Sigmoid colon (tissue), 7 donors: ENCODE results near the gene AVEN. TPM values are rescaled to one million over a fixed set of nuclear protein-coding genes. Genes with fewer than 3 reads are reported as not detected.

Experiments used
- DNase-seq: peaks from one replicate; pipeline ENCODE4 v3.0.0-alpha.2; 2019
- H3K27ac ChIP-seq, 4 donors: fragments of 200-600 bp; sonication (generic); one replicate each; pipeline ENCODE4 v1.5.1; 2016 to 2019; ENCODE audit warnings: mild to moderate bottlenecking in 1 of 4
- H3K27me3 ChIP-seq, 3 donors: fragments of 200-600 bp; sonication (generic); one replicate each; pipeline ENCODE4 v1.5.1; 2019; ENCODE audit warnings: mild to moderate bottlenecking in 1 of 3
- H3K36me3 ChIP-seq, 4 donors: fragments of 200-600 bp; sonication (generic); one replicate each; pipeline ENCODE4 v1.5.1; 2016 to 2019
- H3K4me1 ChIP-seq, 4 donors: fragments of 200-600 bp; sonication (generic); one replicate each; pipeline ENCODE4 v1.5.1; 2017 to 2019
- H3K4me3 ChIP-seq, 4 donors: fragments of 200-600 bp; sonication (generic); one replicate each; pipeline ENCODE4 v1.5.1; 2017 to 2019; ENCODE audit warnings: mild to moderate bottlenecking in 2 of 4, moderate library complexity in 1 of 4
- H3K9me3 ChIP-seq, 4 donors: fragments of 200-600 bp in 3 of 4; sonication (generic) in 3 of 4; one replicate each; pipeline versions ENCODE4 v1.5.1 to v1.6.1; 2013 to 2019
- EP300 ChIP-seq, 4 donors: sonication (generic); formaldehyde crosslinking; IDR thresholded peaks; one replicate each; pipeline ENCODE4 v1.6.1; 2017; ENCODE audit warnings: antibody characterized with exemption in 4 of 4
- POLR2A ChIP-seq, 2 donors: fragments of 450-650 bp; IDR thresholded peaks; one replicate each; pipeline ENCODE4 v1.6.1; 2016; ENCODE audit warnings: antibody characterized with exemption in 2 of 2, mild to moderate bottlenecking in 2 of 2, moderate library complexity in 2 of 2
- POLR2AphosphoS5 ChIP-seq, 4 donors: sonication (generic); formaldehyde crosslinking; IDR thresholded peaks; one replicate each; pipeline ENCODE4 v1.6.1; 2017; ENCODE audit warnings: antibody characterized with exemption in 4 of 4
- WGBS, 2 donors: extraction: QIAGEN DNeasy Blood & Tissue Kit; methylation state at CpG; one replicate each; pipeline ENCODE4 v1.1.7; 2013; 5-methylcytosine and 5-hydroxymethylcytosine counted together
- intact Hi-C: fragments of 100-400 bp; cut with DNase I; formaldehyde crosslinking; loops from one replicate; pipeline ENCODE4 v1.15.1; 2023
- polyA plus RNA-seq, 3 donors: library from polyadenylated mRNA; stranded (reverse); fragments of 200-250 nt; gene quantifications; one replicate each; pipeline ENCODE4 v1.2.3, GENCODE V29; 2013
- total RNA-seq, 4 donors: library from RNA; depleted of rRNA; stranded (reverse); fragments of >200 nt; gene quantifications; one replicate each; pipeline ENCODE4 v1.1.0, GENCODE V29; 2016
- TF ChIP-seq, protein P1 (sequence below), 4 experiments: fragments of 450-650 bp in 3 of 4; fragments of 200-600 bp in 1 of 4; IDR thresholded peaks; one replicate each; pipeline ENCODE4 v1.5.1; 2016 to 2019; ENCODE audit warnings: antibody characterized with exemption in 4 of 4, mild to moderate bottlenecking in 3 of 4, moderate library complexity in 2 of 4
- donor health status: healthy with polysubstance abuse.
- donor health status: Bipolar disorder and iron deficiency.
- donor health status: healthy.

AVEN gene
- total and polyA plus RNA-seq, 7 donors, result 9.2 to 23.3 (median 15.0) TPM

DNA sequence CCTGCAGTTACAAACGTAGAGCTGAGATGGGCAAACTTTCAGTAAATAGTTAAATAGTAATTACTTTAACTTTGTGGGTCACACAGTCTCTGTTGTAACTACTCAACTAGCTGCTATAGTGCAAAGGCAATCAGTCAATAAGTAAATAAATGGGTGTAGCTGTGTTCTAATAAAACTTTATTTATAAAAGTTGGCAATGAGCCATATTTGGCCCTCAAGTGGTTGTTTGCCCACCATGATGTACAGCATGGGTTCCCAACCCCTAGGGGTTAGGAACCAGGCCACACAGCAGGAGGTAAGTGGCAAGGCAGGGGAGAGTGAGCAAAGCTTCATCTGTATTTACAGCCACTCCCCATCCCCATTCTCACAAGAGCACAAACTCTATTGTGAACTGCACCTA lies 115.6 kb downstream of the AVEN start:
- intact Hi-C loops, result no loop called here
- no peak for DNase-seq
- H3K36me3 ChIP-seq, result no peaks in the 10 kb centered on the region
- no peaks in the 10 kb centered on the region for H3K27me3 ChIP-seq
- TF ChIP-seq POLR2AphosphoS5 (IDR thresholded peaks at IDR 0.05), result no peak
- TF ChIP-seq POLR2A (IDR thresholded peaks at IDR 0.05), result no peak
- no peak for TF ChIP-seq EP300 (IDR thresholded peaks at IDR 0.05)
- TF ChIP-seq, protein P1, sequence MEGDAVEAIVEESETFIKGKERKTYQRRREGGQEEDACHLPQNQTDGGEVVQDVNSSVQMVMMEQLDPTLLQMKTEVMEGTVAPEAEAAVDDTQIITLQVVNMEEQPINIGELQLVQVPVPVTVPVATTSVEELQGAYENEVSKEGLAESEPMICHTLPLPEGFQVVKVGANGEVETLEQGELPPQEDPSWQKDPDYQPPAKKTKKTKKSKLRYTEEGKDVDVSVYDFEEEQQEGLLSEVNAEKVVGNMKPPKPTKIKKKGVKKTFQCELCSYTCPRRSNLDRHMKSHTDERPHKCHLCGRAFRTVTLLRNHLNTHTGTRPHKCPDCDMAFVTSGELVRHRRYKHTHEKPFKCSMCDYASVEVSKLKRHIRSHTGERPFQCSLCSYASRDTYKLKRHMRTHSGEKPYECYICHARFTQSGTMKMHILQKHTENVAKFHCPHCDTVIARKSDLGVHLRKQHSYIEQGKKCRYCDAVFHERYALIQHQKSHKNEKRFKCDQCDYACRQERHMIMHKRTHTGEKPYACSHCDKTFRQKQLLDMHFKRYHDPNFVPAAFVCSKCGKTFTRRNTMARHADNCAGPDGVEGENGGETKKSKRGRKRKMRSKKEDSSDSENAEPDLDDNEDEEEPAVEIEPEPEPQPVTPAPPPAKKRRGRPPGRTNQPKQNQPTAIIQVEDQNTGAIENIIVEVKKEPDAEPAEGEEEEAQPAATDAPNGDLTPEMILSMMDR (IDR thresholded peaks at IDR 0.05), result no peak
- no peaks in the 10 kb centered on the region for H3K9me3 ChIP-seq
- 84 to 89% methylated on average over 1 of the region's 1 CpG for WGBS, 2 donors
- H3K4me1 ChIP-seq, result no peaks in the 10 kb centered on the region
- H3K4me3 ChIP-seq, result no peak overlapping the region
- H3K27ac ChIP-seq, result no peak overlapping the region

DNA sequence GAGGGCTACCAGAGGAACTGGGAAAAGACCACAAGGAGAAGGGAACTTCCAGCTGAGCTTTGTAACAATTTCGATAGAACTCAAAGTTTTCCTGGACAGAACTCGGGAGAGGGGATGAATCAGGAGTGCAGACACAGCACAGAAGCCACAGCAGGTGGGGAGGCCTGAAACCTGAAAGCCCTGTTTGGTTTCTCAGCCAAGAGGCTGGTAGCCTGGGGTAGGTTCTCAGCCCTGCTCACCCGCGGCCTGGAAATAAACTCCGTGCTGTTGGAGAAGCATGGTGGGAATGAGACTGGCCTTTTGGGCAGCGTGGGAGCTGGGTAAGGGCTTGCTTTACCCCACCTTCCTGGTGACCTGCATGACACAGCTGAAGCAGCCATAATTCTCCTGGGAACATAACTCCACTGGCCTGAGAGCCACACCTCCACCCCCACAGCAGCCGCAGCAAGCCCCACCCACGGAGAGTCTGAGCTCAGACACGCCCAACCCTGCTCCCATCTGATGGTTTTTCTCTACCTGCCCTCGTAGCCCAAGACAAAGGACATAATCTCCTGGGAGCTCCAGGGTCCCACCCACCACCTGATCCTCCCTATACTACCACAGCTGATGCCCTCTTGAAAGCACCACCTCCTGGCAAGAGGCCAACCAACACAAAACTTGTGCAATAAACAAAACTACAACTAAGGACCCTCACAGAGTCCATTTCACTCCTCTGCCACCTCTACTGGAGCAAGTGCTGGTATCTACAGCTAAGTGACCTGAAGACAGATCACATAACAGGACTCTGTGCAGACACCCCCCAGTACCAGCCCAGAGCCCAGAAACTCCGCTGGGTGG lies 123.2 kb downstream of the AVEN start:
- H3K4me3 ChIP-seq, result no peak overlapping the region
- TF ChIP-seq EP300 (IDR thresholded peaks at IDR 0.05) (no peak), POLR2AphosphoS5 (IDR thresholded peaks at IDR 0.05) (no peak), POLR2A (IDR thresholded peaks at IDR 0.05) (no peak)
- TF ChIP-seq, protein P1 (IDR thresholded peaks at IDR 0.05), result no peak
- WGBS, 2 donors, result 44 to 78% methylated on average over 11 of the region's 11 CpGs
- no peaks in the 10 kb centered on the region for H3K9me3 ChIP-seq
- intact Hi-C loops, result no loop called here
- no peaks in the 10 kb centered on the region for H3K4me1 ChIP-seq
- H3K27me3 ChIP-seq, result no peaks in the 10 kb centered on the region
- no peak overlapping the region for H3K27ac ChIP-seq
- DNase-seq, result no peak
- H3K36me3 ChIP-seq, result no peaks in the 10 kb centered on the region

DNA sequence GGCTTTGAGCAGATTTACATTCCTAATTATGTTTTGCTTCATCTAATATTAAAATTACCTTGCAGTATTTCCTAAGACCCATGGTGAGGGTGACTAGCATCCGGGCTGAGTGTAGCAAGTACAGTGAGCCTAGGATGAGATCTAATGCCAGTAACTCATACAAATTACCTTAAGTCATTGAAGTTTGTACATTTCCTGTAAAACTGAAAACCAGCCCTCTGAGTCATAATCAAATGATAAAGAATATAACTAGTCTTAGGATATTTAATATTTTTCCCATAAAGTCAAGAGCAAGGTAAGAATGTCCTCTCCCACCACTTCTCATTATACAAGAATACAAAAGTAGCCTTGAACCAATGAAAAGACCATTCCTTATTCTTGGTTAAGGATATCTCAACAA lies 125.5 kb downstream of the AVEN start:
- intact Hi-C loops, result no loop called here
- no peaks in the 10 kb centered on the region for H3K27me3 ChIP-seq

DNA sequence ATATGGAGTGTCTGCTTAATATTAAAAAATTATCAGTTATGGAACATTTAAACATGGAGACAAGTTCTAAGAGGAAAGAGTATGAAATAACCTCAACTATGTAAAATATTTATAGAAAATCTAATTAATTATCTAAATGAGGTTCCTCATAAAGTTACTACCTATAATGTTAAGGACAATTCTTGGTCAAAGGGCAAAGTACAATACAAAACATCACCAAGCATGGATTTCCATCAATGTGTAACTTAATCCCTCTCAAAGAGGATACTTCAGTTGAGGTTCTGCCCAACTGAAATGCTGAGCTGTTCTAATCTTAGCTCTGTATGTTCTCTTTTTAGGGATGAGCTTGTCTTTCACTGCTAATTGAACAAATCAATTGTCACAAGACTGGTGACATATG lies 126.7 kb downstream of the AVEN start:
- Histone ChIP-seq H3K4me3 (no peak overlapping the region), H3K27ac (no peak overlapping the region), H3K27me3 (no peaks in the 10 kb centered on the region), H3K4me1 (no peaks in the 10 kb centered on the region), H3K36me3 (no peaks in the 10 kb centered on the region), H3K9me3 (no peaks in the 10 kb centered on the region)
- DNase-seq, result no peak
- TF ChIP-seq, protein P1 (IDR thresholded peaks at IDR 0.05), result no peak
- TF ChIP-seq EP300 (IDR thresholded peaks at IDR 0.05) (no peak), POLR2A (IDR thresholded peaks at IDR 0.05) (no peak)
- intact Hi-C loops, result no loop called here

More for the DNA sequence above, 125.5 kb downstream of the AVEN start:
- Histone ChIP-seq H3K9me3 (no peaks in the 10 kb centered on the region), H3K36me3 (no peaks in the 10 kb centered on the region), H3K4me1 (no peaks in the 10 kb centered on the region), H3K27ac (no peak overlapping the region), H3K4me3 (no peak overlapping the region)
- WGBS, 2 donors, result 87 to 95% methylated on average over 1 of the region's 1 CpG
- no peak for DNase-seq
- TF ChIP-seq POLR2A (IDR thresholded peaks at IDR 0.05) (no peak), EP300 (IDR thresholded peaks at IDR 0.05) (no peak), POLR2AphosphoS5 (IDR thresholded peaks at IDR 0.05) (no peak)
- TF ChIP-seq, protein P1 (IDR thresholded peaks at IDR 0.05), result no peak

DNA sequence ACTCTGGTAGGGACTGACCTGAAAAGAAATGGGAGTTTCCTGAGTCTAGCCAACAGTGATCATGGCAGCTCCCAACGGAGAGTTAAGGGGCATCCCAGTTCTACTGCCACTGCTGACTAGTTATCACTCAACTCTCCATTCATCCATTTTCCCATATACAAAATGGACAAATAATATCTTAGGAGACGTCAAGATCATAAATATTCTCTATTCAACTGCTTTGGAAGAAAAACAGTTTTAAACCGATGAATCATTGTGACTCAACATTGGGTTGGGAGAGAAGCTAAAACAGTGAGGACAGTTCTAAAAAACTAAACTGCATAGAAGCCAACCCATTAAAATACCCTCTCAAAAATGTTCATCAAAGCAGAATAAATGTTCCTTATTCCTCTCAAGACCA lies 128.3 kb downstream of the AVEN start:
- Histone ChIP-seq H3K9me3 (no peaks in the 10 kb centered on the region), H3K4me1 (no peaks in the 10 kb centered on the region), H3K4me3 (no peak overlapping the region), H3K27ac (no peak overlapping the region), H3K36me3 (no peaks in the 10 kb centered on the region), H3K27me3 (no peaks in the 10 kb centered on the region)
- TF ChIP-seq EP300 (IDR thresholded peaks at IDR 0.05) (no peak), POLR2AphosphoS5 (IDR thresholded peaks at IDR 0.05) (no peak), POLR2A (IDR thresholded peaks at IDR 0.05) (no peak)
- TF ChIP-seq, protein P1 (IDR thresholded peaks at IDR 0.05), result no peak
- intact Hi-C loops, result no loop called here
- DNase-seq, result no peak
- WGBS, 2 donors, result 93 to 97% methylated on average over 3 of the region's 3 CpGs
